Loucy (cell line): ENCODE measurements around the gene KIFAP3.

Experiments used
- H2AFZ ChIP-seq: fragments of 200-600 bp; sonication (generic); 2 replicates; pipeline ENCODE4 v1.6.0; 2016; ENCODE audit warnings: antibody characterized with exemption, mild to moderate bottlenecking, low read length, moderate library complexity
- H3F3A ChIP-seq: fragments of 200-600 bp; 2 replicates; pipeline ENCODE4 v1.6.0; 2016; ENCODE audit warnings: antibody characterized with exemption, low read depth, mild to moderate bottlenecking
- H3K27me3 ChIP-seq: fragments of 200-600 bp; sonication (generic); 2 replicates; pipeline ENCODE4 v1.6.1; 2014; ENCODE audit warnings: low read length, mild to moderate bottlenecking; ENCODE audit not compliant: insufficient read depth, poor library complexity, severe bottlenecking
- H3K36me3 ChIP-seq: fragments of 200-600 bp; sonication (generic); 2 replicates; pipeline ENCODE4 v1.6.1; 2016; ENCODE audit warnings: low read length; ENCODE audit not compliant: insufficient read depth
- H3K4me1 ChIP-seq: fragments of 200-600 bp; sonication (generic); 2 replicates; pipeline ENCODE4 v1.5.1; 2014; ENCODE audit warnings: low read length, mild to moderate bottlenecking; ENCODE audit not compliant: insufficient read depth, poor library complexity, severe bottlenecking
- H3K4me2 ChIP-seq: fragments of 200-600 bp; sonication (generic); 2 replicates; pipeline ENCODE4 v1.6.0; 2014; ENCODE audit warnings: antibody characterized with exemption, low read length, low read depth, mild to moderate bottlenecking; ENCODE audit not compliant: poor library complexity, severe bottlenecking
- H3K4me3 ChIP-seq: fragments of 200-600 bp; sonication (generic); 2 replicates; pipeline ENCODE4 v1.5.1; 2014; ENCODE audit warnings: low read length, mild to moderate bottlenecking, mixed read lengths; ENCODE audit not compliant: poor library complexity, severe bottlenecking
- H3K79me2 ChIP-seq: fragments of 200-600 bp; sonication (generic); 2 replicates; pipeline ENCODE4 v1.6.1; 2014; ENCODE audit warnings: low read length; ENCODE audit not compliant: insufficient read depth
- H3K9ac ChIP-seq: fragments of 200-600 bp; sonication (generic); 2 replicates; pipeline ENCODE4 v1.6.0; 2014; ENCODE audit warnings: mild to moderate bottlenecking, low read depth, low read length, moderate library complexity; ENCODE audit not compliant: poor library complexity, severe bottlenecking
- H3K9me2 ChIP-seq: fragments of 200-600 bp; sonication (generic); replicated peaks from 2 replicates; pipeline ENCODE4 v1.6.1; 2016; ENCODE audit warnings: low read depth, low read length, mixed read lengths
- H3K9me3 ChIP-seq: fragments of 200-600 bp; sonication (generic); 2 replicates; pipeline ENCODE4 v1.6.1; 2014; ENCODE audit warnings: mild to moderate bottlenecking, antibody characterized with exemption, low read length, low read depth; ENCODE audit not compliant: insufficient read depth
- H4K20me1 ChIP-seq: fragments of 200-600 bp; sonication (generic); 2 replicates; pipeline ENCODE4 v1.6.0; 2014; ENCODE audit warnings: antibody characterized with exemption, low read length, mild to moderate bottlenecking; ENCODE audit not compliant: insufficient read depth, poor library complexity, severe bottlenecking
- CTCF ChIP-seq: fragments of 200-600 bp; sonication (generic); conservative IDR thresholded peaks from 2 replicates; pipeline ENCODE4 v1.5.1; 2014; ENCODE audit warnings: mild to moderate bottlenecking, antibody characterized with exemption, low read length
- EZH2phosphoT487 ChIP-seq: fragments of 200-600 bp; IDR thresholded peaks from 2 replicates; pipeline ENCODE4 v1.6.1; 2018; ENCODE audit warnings: antibody characterized with exemption, mild to moderate bottlenecking, moderate library complexity, borderline replicate concordance

KIFAP3 gene

GRCh38 chr1:169946206-169946605, 128.3 kb downstream of the KIFAP3 start:
- Histone ChIP-seq H2AFZ (no peak overlapping the region), H3K9me3 (no peaks in the 10 kb centered on the region), H4K20me1 (no peaks in the 10 kb centered on the region), H3K36me3 (no peaks in the 10 kb centered on the region), H3K4me2 (no peak overlapping the region), H3K27me3 (no peaks in the 10 kb centered on the region), H3K4me1 (peaks cover 25% of the 10 kb centered on the region), H3K79me2 (no peaks in the 10 kb centered on the region), H3F3A (peaks cover 9% of the 10 kb centered on the region; the same call in 1 of the 2 replicates), H3K9ac (no peak overlapping the region), H3K4me3 (no peak overlapping the region), H3K9me2 (no peaks in the 10 kb centered on the region)
- TF ChIP-seq CTCF = no peak
- TF ChIP-seq EZH2phosphoT487 = no peak

- TF ChIP-seq EZH2phosphoT487 = no peak
- TF ChIP-seq CTCF = no peak
Measured at GRCh38 chr1:169945181-169945580, 129.3 kb downstream of the KIFAP3 start.

GRCh38 chr1:169944621-169945020, 129.9 kb downstream of the KIFAP3 start:
- no peaks in the 10 kb centered on the region for H4K20me1 ChIP-seq
- TF ChIP-seq EZH2phosphoT487 (no peak), CTCF (no peak)
- no peak overlapping the region for H3K4me3 ChIP-seq
- H3K27me3 ChIP-seq = no peaks in the 10 kb centered on the region
- no peaks in the 10 kb centered on the region for H3K79me2 ChIP-seq
- H3K36me3 ChIP-seq = no peaks in the 10 kb centered on the region
- H3K9ac ChIP-seq = no peak overlapping the region
- H3K9me2 ChIP-seq = no peaks in the 10 kb centered on the region
- H2AFZ ChIP-seq = no peak overlapping the region
- H3F3A ChIP-seq = peaks cover 9% of the 10 kb centered on the region; the same call in 1 of the 2 replicates
- H3K4me2 ChIP-seq = no peak overlapping the region
- peaks cover 32% of the 10 kb centered on the region for H3K4me1 ChIP-seq
- no peaks in the 10 kb centered on the region for H3K9me3 ChIP-seq

More at GRCh38 chr1:169945181-169945580, 129.3 kb downstream of the KIFAP3 start:
- H2AFZ ChIP-seq = no peak overlapping the region
- no peaks in the 10 kb centered on the region for H3K36me3 ChIP-seq
- no peaks in the 10 kb centered on the region for H4K20me1 ChIP-seq
- peaks cover 32% of the 10 kb centered on the region for H3K4me1 ChIP-seq
- no peaks in the 10 kb centered on the region for H3K27me3 ChIP-seq
- no peak overlapping the region for H3K4me2 ChIP-seq
- H3F3A ChIP-seq = peaks cover 9% of the 10 kb centered on the region; the same call in 1 of the 2 replicates
- H3K4me3 ChIP-seq = no peak overlapping the region
- no peaks in the 10 kb centered on the region for H3K79me2 ChIP-seq
- no peaks in the 10 kb centered on the region for H3K9me2 ChIP-seq
- H3K9me3 ChIP-seq = no peaks in the 10 kb centered on the region
- H3K9ac ChIP-seq = no peak overlapping the region
